HG03064 (cell line): ENCODE results near the gene ATG14.
A peak's percentile ranks its signal among the peaks of the same experiment; 100 is the strongest.
"Not testable (repeated sequence)": the region's sequence is repeated elsewhere in the genome, so short reads cannot be mapped to it uniquely, and the experiment has no call there.

ENCODE experiments used
- ATAC-seq: cut with Tn5 transposase; IDR thresholded peaks from one replicate; pipeline ENCODE4 v1.9.1; 2021; ENCODE audit warnings: low read depth; ENCODE audit not compliant: unreplicated experiment

ATG14 gene

GRCh38 chr14:55353686-55354467, 57.8 kb downstream of the ATG14 start:
- ATAC-seq = no peak

GRCh38 chr14:55352201-55352600, 59.4 kb downstream of the ATG14 start:
- no peak for ATAC-seq

- ATAC-seq = no peak
Observed at GRCh38 chr14:55351111-55351510, 60.5 kb downstream of the ATG14 start.

GRCh38 chr14:55350461-55350860, 61.2 kb downstream of the ATG14 start:
- ATAC-seq = no peak

- ATAC-seq = no peak
Observed at GRCh38 chr14:55349565-55349964, 62.1 kb downstream of the ATG14 start.

- no peak for ATAC-seq
Observed at GRCh38 chr14:55348766-55349453, 62.7 kb downstream of the ATG14 start.

GRCh38 chr14:55347748-55348147, 63.9 kb downstream of the ATG14 start:
- no peak for ATAC-seq

- ATAC-seq = no peak
Observed at GRCh38 chr14:55347040-55347439, 64.6 kb downstream of the ATG14 start.

- ATAC-seq = not testable (repeated sequence)
Observed at GRCh38 chr14:55344582-55345163, 67.0 kb downstream of the ATG14 start.

- no peak for ATAC-seq
Observed at GRCh38 chr14:55341781-55342180, 69.8 kb downstream of the ATG14 start.

GRCh38 chr14:55340482-55340881, 71.1 kb downstream of the ATG14 start:
- no peak for ATAC-seq

GRCh38 chr14:55339770-55340169, 71.9 kb downstream of the ATG14 start:
- peak; percentile 74 for ATAC-seq

GRCh38 chr14:55336691-55337090, 74.9 kb downstream of the ATG14 start:
- ATAC-seq = no peak

GRCh38 chr14:55336162-55336561, 75.5 kb downstream of the ATG14 start:
- ATAC-seq = no peak

GRCh38 chr14:55333711-55334485, 77.7 kb downstream of the ATG14 start:
- peak; percentile 57 for ATAC-seq

- peak; percentile 56 for ATAC-seq
Observed at GRCh38 chr14:55332654-55333570, 78.7 kb downstream of the ATG14 start.

- no peak for ATAC-seq
Observed at GRCh38 chr14:55329999-55330710, 81.5 kb downstream of the ATG14 start.

- no peak for ATAC-seq
Observed at GRCh38 chr14:55328317-55328716, 83.3 kb downstream of the ATG14 start.

GRCh38 chr14:55327179-55327578, 84.5 kb downstream of the ATG14 start:
- peak; percentile 58 for ATAC-seq
